ENCODE measurements around the gene CFAP97D2. TPM values are rescaled to one million over a fixed set of nuclear protein-coding genes. Genes with fewer than 3 reads are reported as not detected.
"Not testable (repeated sequence)": the region's sequence is repeated elsewhere in the genome, so short reads cannot be mapped to it uniquely, and the experiment has no call there.

The CFAP97D2 gene
- total RNA-seq, 1 donor from 2014 or later: not detected

GRCh38 chr13:114198556-114198955 lies 19.5 kb downstream of the CFAP97D2 start:
- ATAC-seq (no peak), DNase-seq (no peak)
- Histone ChIP-seq H3K27me3 (peaks cover 18% of the 10 kb centered on the region), H3K4me3 (no peak overlapping the region), H3K4me1 (no peaks in the 10 kb centered on the region), H3K27ac (no peak overlapping the region), H3K36me3 (no peaks in the 10 kb centered on the region), H3K9me3 (no peaks in the 10 kb centered on the region)
- intact Hi-C loops (cut with DNase I): no loop called here
- TF ChIP-seq, protein P1, sequence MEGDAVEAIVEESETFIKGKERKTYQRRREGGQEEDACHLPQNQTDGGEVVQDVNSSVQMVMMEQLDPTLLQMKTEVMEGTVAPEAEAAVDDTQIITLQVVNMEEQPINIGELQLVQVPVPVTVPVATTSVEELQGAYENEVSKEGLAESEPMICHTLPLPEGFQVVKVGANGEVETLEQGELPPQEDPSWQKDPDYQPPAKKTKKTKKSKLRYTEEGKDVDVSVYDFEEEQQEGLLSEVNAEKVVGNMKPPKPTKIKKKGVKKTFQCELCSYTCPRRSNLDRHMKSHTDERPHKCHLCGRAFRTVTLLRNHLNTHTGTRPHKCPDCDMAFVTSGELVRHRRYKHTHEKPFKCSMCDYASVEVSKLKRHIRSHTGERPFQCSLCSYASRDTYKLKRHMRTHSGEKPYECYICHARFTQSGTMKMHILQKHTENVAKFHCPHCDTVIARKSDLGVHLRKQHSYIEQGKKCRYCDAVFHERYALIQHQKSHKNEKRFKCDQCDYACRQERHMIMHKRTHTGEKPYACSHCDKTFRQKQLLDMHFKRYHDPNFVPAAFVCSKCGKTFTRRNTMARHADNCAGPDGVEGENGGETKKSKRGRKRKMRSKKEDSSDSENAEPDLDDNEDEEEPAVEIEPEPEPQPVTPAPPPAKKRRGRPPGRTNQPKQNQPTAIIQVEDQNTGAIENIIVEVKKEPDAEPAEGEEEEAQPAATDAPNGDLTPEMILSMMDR (IDR thresholded peaks at IDR 0.05): no peak

DNA sequence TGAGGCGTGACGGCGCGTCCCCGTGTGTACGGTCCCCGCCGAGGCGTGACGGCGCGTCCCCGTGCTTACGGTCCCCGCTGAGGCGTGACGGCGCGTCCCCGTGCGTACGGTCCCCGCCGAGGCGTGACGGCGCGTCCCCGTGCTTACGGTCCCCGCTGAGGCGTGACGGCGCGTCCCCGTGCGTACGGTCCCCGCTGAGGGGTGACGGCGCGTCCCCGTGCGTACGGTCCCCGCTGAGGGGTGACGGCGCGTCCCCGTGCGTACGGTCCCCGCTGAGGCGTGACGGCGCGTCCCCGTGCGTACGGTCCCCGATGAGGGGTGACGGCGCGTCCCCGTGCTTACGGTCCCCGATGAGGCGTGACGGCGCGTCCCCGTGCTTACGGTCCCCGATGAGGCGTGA lies 20.5 kb downstream of the CFAP97D2 start:
- ATAC-seq; H3K36me3 ChIP-seq; H3K4me1 ChIP-seq; H3K9me3 ChIP-seq; intact Hi-C loops (cut with DNase I); H3K4me3 ChIP-seq; DNase-seq; H3K27ac ChIP-seq: not testable (repeated sequence)
- peaks cover 18% of the 10 kb centered on the region for H3K27me3 ChIP-seq

DNA sequence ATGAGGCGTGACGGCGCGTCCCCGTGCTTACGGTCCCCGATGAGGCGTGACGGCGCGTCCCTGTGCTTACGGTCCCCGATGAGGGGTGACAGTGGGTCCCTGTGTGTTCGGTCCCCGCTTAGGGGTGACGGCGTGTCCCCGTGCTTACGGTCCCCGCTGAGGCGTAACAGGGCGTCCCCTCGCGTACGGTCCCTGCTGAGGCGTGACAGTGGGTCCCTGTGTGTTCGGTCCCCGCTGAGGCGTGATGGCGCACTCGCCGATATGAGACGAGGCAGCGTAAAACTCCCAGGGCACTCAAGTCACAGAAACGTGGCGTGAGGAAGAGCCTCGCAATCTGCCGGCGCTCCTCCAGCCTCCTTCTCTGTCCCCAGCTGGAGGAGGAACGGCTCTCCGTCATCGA lies 20.9 kb downstream of the CFAP97D2 start:
- Histone ChIP-seq H3K36me3 (no peaks in the 10 kb centered on the region), H3K4me1 (no peaks in the 10 kb centered on the region), H3K9me3 (no peaks in the 10 kb centered on the region), H3K4me3 (no peak overlapping the region), H3K27ac (no peak overlapping the region), H3K27me3 (peaks cover 18% of the 10 kb centered on the region)
- DNase-seq (no peak), ATAC-seq (no peak)
- intact Hi-C loops (cut with DNase I): no loop called here
- TF ChIP-seq, protein P1 (IDR thresholded peaks at IDR 0.05): no peak

- DNase-seq (no peak), ATAC-seq (no peak)
- Histone ChIP-seq H3K27ac (no peak overlapping the region), H3K27me3 (peaks cover 18% of the 10 kb centered on the region), H3K4me3 (no peak overlapping the region), H3K4me1 (no peaks in the 10 kb centered on the region), H3K36me3 (no peaks in the 10 kb centered on the region), H3K9me3 (no peaks in the 10 kb centered on the region)
- TF ChIP-seq, protein P1 (IDR thresholded peaks at IDR 0.05): no peak
- intact Hi-C loops (cut with DNase I): no loop called here
Observed at GRCh38 chr13:114200399-114200911, 21.4 kb downstream of the CFAP97D2 start.

GRCh38 chr13:114202581-114202980 lies 23.5 kb downstream of the CFAP97D2 start:
- Histone ChIP-seq H3K4me3 (no peak overlapping the region), H3K27ac (no peak overlapping the region), H3K9me3 (no peaks in the 10 kb centered on the region), H3K4me1 (no peaks in the 10 kb centered on the region), H3K27me3 (peaks cover 18% of the 10 kb centered on the region), H3K36me3 (no peaks in the 10 kb centered on the region)
- intact Hi-C loops (cut with DNase I): no loop called here
- ATAC-seq (no peak), DNase-seq (no peak)
- TF ChIP-seq, protein P1 (IDR thresholded peaks at IDR 0.05): no peak

DNA sequence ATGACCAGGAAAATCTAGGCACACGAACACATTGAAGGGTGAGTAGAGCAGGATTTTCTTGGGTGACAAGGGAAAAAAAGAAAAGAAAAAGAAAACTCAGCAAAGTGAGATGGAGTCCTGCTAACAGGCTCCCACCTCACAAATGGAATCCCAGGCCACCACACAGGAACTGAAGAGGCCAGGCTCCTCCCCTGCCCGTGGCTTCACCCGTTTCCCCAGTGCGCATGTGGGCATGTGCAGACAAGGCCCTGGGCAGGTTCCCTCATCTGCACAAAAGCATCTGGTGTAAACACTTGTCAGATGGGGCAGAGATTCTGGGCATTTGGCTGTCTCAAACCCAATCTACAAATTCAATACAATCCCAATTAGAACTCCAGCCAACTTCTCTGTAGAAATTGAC lies 24.5 kb downstream of the CFAP97D2 start:
- no peak overlapping the region for H3K4me3 ChIP-seq

More for the DNA sequence above, 24.5 kb downstream of the CFAP97D2 start:
- Histone ChIP-seq H3K27me3 (peaks cover 18% of the 10 kb centered on the region), H3K27ac (no peak overlapping the region), H3K36me3 (no peaks in the 10 kb centered on the region), H3K9me3 (no peaks in the 10 kb centered on the region), H3K4me1 (no peaks in the 10 kb centered on the region)
- ATAC-seq (no peak), DNase-seq (no peak)
- intact Hi-C loops (cut with DNase I): no loop called here
- TF ChIP-seq, protein P1 (IDR thresholded peaks at IDR 0.05): no peak

Data from upper lobe of right lung (tissue), 1 donor.